HG02973 (cell line): ENCODE measurements around the gene GIMAP6.
"Not testable (repeated sequence)": the region's sequence is repeated elsewhere in the genome, so short reads cannot be mapped to it uniquely, and the experiment has no call there.

Experiments
- ATAC-seq: cut with Tn5 transposase; IDR thresholded peaks from one replicate; pipeline ENCODE4 v1.9.1; 2021; ENCODE audit warnings: moderate library complexity; ENCODE audit not compliant: unreplicated experiment

GIMAP6 gene

DNA sequence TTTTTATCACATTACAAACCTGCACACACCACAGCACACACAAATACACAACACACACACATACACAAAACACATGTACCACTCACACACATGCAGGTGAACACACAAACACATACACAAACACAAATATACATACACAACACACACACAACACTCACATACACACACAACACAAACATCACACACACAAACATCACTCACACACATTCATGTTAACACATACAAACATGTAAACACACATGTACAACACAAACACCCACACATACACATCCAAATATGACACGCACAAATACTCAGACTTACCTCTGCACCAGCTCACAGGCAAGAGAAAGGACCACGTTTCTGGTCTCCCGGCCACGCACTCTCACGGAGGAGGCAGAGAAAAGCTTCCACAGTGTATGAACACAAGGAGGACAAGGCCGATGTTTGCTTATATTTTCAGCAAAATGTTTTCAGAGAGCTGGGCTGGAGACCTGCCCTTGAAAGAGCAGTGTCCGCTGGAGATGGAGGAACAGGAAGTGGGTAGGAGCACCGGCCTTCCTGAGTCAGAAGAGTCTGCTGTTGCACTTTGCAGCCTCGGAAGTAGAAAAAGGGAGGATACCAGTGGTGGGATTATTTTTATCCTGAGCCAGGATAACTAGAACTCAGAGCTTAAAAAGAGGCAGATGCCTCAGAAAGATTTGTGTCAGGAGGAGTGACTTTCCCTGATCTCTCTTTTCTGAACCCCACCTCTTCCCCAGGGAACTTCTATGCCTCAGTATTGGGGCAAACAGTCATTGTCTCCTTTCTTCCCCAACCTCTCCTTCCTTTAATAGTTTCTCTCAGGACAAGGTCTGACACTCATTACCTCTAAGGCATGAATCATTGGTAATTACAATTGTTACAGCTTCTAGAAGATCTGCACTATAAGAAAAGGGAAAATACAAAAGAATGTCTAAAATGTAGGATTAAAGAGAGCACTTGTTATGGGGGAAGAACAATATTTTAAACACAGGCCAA is at the start of gene GIMAP6:
Gene GIMAP6 (minus strand): TSS at position 520 of the 999 bp plus-strand sequence. CDS start 2,243 bp downstream, outside the sequence.
- ATAC-seq: peak; percentile 75

DNA sequence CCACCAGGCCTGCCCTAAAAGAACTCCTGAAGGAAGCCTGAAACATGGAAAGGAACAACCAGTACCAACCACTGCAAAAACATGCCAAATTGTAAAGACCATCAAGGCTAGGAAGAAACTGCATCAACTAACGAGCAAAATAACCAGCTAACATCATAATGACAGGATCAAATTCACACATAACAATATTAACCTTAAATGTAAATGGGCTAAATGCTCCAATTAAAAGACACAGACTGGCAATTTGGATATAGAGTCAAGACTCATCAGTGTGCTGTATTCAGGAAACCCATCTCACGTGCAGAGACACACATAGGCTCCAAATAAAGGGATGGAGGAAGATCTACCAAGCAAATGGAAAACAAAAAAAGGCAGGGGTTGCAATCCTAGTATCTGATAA is 48.2 kb upstream of the GIMAP6 start:
- not testable (repeated sequence) for ATAC-seq

DNA sequence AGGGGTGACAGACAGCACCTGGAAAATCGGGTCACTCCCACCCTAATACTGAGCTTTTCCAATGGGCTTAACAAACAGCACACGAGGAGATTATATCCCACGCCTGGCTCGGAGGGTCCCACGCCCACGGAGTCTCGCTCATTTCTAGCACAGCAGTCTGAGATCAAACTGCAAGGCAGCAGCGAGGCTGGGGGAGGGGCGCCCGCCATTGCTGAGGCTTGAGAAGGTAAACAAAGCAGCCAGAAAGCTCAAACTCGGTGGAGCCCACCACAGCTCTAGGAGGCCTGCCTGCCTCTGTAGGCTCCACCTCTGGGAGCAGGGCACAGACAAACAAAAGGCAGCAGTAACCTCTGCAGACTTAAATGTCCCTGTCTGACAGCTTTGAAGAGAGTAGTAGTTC is 46.4 kb upstream of the GIMAP6 start:
- not testable (repeated sequence) for ATAC-seq

DNA sequence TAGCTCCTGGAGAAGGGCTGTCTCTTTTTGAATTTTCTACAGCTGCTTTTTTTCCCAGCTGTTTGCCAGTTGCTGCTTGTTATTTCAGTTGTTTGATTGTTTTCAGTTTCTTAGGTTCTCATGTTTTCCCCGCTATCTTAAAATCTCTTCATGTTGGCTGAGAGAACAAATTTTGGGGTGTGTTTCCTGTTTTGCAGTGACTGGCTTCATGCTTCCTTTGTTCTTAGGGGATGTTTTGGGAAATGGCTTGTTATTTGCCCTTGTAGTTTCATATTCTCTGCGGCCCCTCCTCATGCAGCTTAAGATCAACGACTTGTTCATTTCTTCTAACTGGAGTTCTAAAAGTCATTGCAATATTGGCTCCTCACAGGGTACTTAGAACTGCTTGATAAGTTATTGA is 44.7 kb upstream of the GIMAP6 start:
- not testable (repeated sequence) for ATAC-seq

DNA sequence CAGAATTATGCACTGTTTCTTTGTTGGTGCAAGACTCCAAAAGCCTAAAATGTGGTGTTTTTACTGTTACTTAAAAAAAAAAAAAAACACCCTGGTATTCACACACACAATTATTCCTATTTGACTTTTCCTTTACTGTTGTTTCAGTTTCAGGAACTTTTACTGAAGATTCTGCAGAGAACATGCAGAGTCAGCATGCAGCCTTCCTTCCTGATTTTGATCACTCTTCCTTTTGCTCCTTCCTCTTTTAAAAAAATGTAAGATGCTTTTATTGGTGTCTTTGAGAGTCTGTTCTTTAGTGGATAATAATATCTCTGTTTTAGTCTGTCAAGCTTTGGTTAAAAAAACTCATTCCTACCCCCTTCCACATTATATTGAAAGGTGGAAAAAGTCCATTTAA is 44.1 kb upstream of the GIMAP6 start:
- ATAC-seq: not testable (repeated sequence)

DNA sequence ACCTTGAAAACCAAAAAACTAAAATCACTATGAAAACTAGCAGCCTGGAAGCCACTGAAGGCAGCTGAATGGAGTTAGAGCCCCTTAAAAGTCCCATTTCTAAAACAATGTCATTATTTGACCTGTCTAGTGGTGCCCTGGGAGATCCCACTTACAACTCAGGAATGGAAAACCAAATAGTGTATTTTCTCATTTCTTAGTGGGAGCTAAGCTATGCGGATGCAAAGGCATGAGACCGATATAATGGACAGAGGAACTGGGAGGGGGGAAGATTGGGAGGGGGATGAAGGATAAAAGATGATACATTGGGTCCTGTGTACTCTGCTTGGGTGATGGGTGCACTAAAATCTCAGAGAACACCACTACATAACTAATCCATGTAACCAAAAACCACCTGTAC is 43.5 kb upstream of the GIMAP6 start:
- no peak for ATAC-seq

DNA sequence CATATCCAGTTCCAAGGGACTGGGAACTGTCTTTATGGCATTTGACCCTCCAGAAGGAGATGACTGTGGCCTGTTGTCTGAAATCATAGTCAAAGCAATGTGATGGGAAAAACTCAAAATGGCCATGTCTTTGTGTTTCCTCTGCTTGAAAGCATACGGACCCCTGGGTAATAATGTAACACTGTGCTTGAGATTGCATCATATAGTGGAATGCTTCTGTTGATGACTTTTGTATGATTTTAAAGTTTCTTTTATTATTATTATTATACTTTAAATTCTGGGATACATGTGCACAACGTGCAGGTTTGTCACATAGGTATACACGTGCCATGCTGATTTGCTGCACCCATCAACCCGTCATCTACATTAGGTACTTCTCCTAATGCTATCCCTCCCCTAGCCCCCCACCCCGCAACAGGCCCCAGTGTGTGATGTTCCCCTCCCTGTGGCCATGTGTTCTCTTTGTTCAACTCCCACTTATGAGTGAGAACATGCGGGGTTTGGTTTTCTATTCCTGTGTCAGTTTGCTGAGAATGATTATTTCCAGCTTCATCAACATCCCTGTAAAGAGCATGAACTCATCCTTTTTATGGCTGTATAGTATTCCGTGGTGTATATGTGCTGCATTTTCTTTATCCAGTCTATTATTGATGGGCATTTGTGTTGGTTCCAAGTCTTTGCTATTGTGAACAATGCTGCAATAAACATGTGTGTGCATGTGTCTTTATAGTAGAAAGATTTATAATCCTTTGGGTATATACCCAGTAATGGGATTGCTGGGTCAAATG is 39.8 kb upstream of the GIMAP6 start:
- not testable (repeated sequence) for ATAC-seq

DNA sequence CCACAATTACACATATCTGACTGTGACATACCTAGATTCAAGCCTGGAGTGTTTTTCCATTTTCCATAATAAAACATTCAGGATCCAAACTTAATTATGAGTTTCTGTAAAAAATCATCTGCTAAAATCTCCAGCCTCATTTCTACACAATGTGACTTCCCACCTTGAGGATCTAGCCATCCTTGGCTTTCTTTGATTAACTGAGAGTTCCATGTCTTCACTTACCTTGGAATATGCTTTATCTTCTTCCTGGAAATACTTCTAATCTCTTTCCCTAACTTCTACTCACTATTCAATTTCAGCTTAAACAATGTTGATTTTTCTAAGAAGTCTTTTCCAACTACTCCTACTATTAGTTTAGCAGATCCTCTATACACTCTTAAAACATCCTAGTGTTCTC is 36.8 kb upstream of the GIMAP6 start:
- no peak for ATAC-seq

DNA sequence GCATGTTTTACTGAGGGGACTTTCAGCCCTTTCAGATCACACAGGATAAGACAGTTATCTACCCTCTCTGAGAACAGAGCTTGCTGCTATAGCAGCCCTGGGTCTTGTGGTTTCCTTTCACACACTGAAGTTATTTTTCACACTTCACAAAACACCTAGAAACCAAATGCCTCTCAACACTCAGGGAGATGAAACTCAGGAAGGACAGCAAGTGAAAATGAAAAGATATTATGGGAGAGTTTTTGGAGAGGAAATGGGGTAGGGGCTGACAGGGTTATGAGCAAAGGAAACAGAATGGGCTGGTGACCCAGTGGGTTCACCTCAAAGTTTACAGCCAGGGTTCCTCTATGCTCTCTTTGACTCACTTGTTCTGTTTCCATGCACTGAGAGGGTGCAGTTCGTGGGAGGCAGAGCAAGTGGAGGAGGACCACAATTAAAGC is 36.3 kb upstream of the GIMAP6 start:
- peak; percentile 76 for ATAC-seq

DNA sequence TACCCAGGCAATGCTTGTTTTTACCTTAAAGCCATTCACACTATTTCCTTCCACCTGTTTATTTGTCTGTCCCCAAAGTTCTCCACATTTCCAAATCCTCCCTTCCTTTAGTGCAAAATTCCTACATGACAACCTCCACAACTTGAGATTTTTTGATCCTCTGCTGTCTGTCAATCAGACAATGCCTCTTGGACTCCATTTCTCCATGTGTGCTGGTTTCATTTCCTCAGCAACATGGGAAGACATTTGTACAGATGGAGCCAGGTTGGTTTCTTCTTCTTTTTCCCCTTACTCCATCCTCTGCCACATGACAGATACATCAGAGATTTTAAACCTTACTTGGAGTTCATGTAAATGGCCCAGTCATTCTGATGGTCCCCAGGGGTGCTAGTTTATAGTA is 34.2 kb upstream of the GIMAP6 start:
- no peak for ATAC-seq

DNA sequence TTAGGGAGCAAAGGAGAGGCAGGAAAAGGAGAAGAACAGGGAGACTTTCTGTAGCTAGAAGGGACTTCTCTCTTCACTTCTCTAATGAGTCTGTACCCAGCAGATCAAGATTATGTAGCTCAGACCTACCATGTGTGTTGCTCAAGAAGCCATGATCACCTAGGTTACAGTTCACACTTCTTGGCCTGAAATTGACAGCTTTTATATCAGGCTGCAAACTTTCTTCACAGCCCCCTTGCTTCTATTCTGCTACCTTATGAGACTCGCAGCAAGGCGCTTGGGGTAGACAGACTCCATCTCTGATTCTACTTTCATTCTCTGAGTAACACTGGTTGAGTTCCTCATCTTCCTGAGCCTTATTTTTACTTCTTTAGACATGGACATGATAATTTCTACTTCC is 33.7 kb upstream of the GIMAP6 start:
- ATAC-seq: no peak

DNA sequence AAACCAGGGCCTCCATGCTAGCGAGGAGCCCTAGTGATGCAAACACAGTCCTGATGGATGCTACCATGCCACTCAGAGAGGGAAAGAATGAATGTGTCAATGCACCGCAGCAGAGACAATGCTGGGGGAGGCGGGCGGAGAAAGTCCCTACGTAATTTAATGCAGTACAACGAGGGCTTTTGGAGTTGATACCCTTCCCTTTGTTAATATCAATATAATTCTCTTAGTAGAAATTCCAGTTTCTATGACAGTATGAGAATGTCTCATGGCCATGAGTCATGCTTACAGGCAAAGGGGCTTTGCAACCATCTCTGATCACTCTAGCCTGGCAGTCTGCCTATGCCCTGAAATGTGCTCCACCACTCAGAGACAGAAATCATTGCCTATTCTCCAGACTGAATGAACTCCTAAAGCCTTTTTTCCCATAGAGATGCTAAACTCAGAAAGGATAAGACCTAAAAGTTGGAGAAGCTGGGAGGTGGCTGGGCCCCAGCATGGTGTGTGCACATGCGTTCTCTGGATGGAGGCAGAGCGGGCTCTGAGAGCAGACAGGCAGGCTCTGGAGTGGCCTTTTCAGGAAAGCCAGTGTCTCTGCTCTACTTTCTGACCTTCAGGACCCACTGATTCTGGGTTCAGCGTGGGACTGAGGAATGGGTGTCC is 33.0 kb upstream of the GIMAP6 start:
- ATAC-seq: no peak

DNA sequence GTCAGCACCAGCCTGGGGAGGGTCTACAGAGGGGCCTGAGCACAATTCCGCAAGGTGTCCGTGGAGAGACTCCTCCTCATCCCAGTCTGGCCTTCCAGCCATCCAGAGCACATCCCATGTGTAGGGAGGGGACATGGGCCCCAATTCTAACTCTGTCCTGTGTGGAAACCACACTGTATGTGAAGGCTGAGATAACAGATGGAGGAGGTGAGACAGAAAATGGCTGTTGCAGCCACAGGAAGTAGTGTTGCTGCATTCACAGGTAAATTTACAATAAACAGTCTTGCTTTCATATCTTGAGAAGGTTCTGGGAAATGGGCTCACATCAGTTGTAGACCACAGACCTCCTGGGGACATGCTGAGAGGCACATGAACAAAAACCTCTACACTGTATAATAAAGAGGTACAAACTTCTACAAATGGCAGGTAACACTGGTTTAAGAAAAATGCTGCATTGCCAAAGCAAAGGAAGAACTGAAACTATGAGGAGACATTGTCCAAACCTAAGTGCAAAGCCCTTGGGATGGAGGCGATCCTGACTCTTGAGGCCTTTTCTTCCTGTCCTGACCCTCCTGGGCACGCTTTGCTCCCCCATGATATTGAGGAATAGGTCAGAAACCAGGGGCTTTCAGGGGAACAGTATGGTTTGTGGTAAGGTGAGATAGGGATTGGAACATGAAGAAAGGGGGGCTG is 31.8 kb upstream of the GIMAP6 start:
- no peak for ATAC-seq

DNA sequence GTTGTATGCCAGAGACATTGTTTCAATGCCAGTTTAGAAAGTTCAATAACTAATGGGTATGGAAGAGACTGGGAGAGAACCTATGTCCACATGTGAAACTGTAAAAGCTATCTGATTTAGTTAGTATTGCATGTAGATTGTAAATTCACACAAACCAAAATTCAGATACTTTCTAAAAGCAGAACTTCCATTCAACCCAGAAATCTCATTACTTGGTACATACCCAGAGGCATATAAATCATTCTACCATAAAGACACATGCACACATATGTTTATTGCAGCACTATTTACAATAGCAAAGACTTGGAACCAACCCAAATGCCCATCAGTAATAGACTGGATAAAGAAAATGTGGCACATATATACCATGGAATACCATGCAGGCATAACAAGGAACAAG is 30.6 kb upstream of the GIMAP6 start:
- not testable (repeated sequence) for ATAC-seq

DNA sequence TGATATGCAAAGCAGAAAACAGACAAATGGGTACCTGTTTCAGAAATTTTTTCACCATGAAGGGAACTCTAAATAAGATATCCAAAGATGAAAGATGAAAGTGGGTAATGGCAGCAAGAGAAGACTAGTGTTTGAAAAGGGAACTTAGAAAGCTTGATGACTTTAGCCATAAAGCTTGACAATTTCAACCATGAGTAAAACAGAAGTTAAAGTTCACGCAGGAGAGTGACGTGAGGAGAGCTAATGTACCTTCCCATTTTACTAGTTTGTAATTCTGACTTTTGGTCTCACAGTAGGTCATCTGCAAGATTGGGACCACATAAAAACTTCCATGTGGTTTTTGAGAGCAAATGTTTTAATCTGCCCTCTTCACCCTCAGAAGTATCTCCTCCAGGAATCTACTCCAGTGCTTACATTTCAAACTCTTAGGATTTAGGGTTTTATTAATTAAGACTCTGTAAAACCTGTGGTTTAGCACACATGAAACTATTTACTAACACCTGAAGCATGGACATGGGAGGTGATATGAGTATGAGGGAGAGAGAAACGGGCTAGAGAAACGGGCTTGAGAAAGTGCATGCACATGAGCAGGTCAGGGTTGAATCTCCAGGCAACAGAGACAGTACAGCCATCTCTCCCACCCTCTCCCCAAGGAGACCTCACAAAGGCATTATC is 28.9 kb upstream of the GIMAP6 start:
- no peak for ATAC-seq

DNA sequence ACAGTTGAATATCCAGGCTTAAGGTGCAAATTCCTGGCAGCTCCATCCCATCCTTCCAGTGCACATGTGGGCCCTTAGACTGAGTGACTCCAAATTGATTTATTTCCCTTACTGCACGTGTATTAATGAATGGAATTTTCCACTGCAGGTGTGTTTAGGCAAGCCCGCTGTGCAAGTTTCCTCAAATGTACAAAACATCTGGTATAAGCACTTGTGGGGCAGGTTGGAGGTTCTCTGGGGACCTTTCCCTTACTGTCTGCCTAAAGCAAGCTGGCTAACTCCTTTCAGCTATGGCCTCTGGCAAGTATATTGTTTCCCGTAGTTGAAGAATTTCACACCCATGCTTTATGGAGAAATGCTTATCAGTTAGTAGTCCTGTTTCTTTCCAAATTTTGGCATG is 25.3 kb upstream of the GIMAP6 start:
- no peak for ATAC-seq

DNA sequence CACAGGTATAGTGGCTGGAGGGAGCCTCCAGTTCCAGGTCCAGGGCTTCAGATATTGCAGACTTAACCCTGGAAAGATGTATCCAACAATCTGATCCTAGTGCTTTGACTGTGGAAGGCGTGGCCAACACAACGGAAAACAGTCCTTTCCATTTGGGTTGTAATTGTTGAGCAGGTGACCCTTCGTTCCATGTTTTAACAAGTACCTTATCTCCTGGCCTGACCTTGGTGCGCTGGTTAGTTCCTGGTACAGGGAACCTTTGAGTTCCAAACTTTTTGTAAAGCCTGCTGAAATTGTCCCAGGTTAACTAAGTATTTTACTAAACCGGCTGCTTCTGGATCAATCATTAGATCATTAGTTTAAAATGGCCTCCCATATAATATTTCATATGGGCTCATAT is 23.9 kb upstream of the GIMAP6 start:
- ATAC-seq: no peak

DNA sequence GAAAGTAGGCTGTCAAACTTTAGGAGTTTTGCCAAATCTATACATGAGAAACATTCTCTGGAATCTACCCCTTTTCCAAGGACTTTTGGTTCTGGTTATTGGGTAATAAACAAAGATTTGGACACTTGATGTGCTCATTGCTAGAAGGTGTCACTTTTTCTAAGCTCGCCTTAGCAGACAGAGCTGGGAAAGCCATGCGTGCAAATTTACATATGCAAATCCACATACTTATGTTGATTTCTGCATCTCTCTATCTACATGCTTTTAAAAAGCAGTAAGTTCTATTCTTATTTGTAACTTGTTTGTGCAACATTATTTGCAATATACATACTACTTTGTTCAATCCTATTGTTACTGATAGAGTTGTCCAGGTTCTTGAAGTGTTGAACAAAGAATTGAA is 22.5 kb upstream of the GIMAP6 start:
- no peak for ATAC-seq

DNA sequence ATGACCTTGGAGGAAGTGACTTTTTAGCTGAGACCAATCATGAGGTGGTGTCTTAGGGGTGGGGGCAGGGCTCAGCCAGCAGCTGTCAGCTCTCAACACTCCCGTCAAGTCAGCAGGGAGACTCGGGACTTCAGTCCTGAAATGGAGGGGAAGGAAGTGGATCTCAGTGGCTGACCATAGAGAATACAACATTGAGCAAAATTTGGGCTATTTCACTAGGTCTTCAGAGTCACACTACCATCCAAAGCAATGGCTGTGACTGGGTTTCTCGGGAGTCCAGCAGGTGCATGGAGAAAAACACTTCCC is 16.8 kb upstream of the GIMAP6 start:
- no peak for ATAC-seq

DNA sequence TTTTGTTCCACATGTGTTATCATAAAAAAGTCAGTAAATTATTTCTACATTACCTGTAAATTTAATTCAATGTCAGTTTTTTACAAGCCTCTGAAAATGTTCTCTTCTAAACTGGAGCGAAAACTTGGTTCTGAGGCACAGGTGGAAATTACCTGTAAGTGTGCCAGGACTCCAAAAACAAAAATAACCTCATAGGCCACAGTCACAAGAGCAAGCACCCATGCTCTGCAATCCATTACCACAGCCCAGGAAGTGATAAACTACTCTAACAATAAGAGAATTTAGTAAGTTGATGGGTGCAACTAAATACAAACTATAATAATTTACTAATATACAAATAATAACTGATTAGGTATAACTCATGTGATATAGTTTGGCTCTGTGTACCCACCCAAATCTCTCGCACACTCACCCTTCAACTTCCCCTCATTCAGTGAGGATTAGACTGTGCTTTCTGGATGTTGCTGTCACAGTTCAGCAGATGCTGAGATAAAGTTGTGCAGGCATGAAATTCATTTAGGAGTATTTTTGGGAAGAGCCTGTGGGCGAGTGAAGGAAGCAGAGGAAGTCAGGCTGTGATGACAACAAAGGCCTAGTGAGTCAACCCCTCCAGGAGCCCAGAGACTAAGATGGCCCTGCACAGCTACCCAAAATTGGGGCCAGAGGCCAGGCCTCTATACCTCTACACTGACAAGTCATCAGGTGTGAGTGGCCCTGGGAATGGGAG is 16.3 kb upstream of the GIMAP6 start:
- no peak for ATAC-seq
